Transverse colon (tissue), 4 donors: ENCODE results near the gene CD82.

Experiments
- CTCF ChIP-seq, 5 experiments: fragments of 200-600 bp in 3 of 5; fragments of 450-650 bp in 2 of 5; sonication (generic) in 3 of 5; IDR thresholded peaks; 1 replicate in 2 of 5; 2 replicates in 3 of 5; pipeline ENCODE4 v1.5.1; 2016 to 2017; ENCODE audit warnings: antibody characterized with exemption in 5 of 5, inconsistent platforms in 3 of 5, mild to moderate bottlenecking in 2 of 5, moderate library complexity in 1 of 5
- EP300 ChIP-seq: sonication (generic); formaldehyde crosslinking; IDR thresholded peaks from one replicate; pipeline ENCODE4 v1.6.1; 2017; ENCODE audit warnings: antibody characterized with exemption, low read depth
- POLR2A ChIP-seq: fragments of 450-650 bp; IDR thresholded peaks from one replicate; pipeline ENCODE4 v1.6.1; 2016; ENCODE audit warnings: antibody characterized with exemption, mild to moderate bottlenecking, moderate library complexity
- POLR2AphosphoS5 ChIP-seq, 3 donors: sonication (generic); formaldehyde crosslinking; IDR thresholded peaks; one replicate each; pipeline ENCODE4 v1.6.1; 2016; ENCODE audit warnings: antibody characterized with exemption in 3 of 3

GRCh38 chr11:44611687-44612434 is 46.4 kb downstream of the CD82 start:
- TF ChIP-seq EP300: no peak
- TF ChIP-seq CTCF (IDR thresholded peaks at IDR 0.05): no peak
- no peak for TF ChIP-seq POLR2A
- no peak for TF ChIP-seq POLR2AphosphoS5 (IDR thresholded peaks at IDR 0.05)
